Mucosa of stomach (tissue), 1 donor: ENCODE data around the gene TMEM18.

ENCODE experiments used
- H3K27me3 ChIP-seq: one replicate; pipeline ENCODE4 v1.7.0; 2013; ENCODE audit warnings: mild to moderate bottlenecking, low read length; ENCODE audit not compliant: control insufficient read depth, insufficient read depth
- H3K36me3 ChIP-seq: one replicate; pipeline ENCODE4 v1.7.0; 2013; ENCODE audit warnings: low read length; ENCODE audit not compliant: control insufficient read depth, insufficient read depth
- H3K4me1 ChIP-seq: one replicate; pipeline ENCODE4 v1.7.0; 2013; ENCODE audit warnings: mild to moderate bottlenecking, low read length; ENCODE audit not compliant: control insufficient read depth, insufficient read depth
- H3K4me3 ChIP-seq: one replicate; pipeline ENCODE4 v1.7.0; 2013; ENCODE audit warnings: low read length
- H3K9ac ChIP-seq: one replicate; pipeline ENCODE4 v1.7.0; 2013; ENCODE audit warnings: mild to moderate bottlenecking, low read length, moderate library complexity
- H3K9me3 ChIP-seq: one replicate; pipeline ENCODE4 v1.7.0; 2013; ENCODE audit warnings: mild to moderate bottlenecking, low read length, moderate library complexity; ENCODE audit not compliant: control insufficient read depth
- donor health status: Pancreatic carcinoma.

Gene TMEM18

DNA sequence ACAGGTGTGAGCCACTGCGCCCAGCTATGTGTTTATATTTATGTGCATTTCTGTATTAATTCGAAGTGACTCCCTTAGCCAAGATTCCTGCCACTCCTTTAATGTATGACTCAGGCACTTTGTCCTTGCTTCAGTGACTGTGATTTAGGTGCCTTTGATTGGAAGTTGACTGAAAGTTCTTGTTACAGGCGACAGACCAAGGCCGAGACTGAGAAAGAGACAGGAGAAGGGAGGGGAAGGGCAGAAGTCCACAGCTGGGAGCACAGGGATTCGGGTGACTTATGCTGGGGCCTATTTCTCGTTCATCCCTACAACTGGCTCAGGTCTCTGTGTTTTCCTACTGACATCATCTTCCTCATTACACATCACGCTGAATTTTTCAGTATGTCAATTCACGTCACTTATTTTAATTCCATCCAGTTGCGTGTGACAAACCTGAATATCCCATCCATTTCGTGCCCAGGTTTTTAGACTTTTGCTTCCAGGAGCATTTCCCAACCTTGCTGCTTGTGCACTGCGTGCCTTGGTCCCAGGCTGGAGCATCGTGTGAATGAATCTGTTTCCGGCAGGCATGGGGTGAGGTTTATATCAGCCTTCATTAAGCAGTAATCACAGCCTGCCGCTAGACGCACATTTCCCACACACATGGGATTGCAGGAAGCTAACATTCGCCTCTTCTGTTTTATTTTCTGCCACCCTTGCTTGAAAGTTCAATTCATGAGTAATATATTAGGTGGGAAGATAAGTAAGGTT lies 42.4 kb downstream of the TMEM18 start:
- H3K4me1 ChIP-seq = peaks cover 5% of the 10 kb centered on the region
- no peaks in the 10 kb centered on the region for H3K27me3 ChIP-seq
- H3K36me3 ChIP-seq = no peaks in the 10 kb centered on the region
- H3K9me3 ChIP-seq = no peaks in the 10 kb centered on the region
- H3K9ac ChIP-seq = no peak overlapping the region
- no peak overlapping the region for H3K4me3 ChIP-seq

DNA sequence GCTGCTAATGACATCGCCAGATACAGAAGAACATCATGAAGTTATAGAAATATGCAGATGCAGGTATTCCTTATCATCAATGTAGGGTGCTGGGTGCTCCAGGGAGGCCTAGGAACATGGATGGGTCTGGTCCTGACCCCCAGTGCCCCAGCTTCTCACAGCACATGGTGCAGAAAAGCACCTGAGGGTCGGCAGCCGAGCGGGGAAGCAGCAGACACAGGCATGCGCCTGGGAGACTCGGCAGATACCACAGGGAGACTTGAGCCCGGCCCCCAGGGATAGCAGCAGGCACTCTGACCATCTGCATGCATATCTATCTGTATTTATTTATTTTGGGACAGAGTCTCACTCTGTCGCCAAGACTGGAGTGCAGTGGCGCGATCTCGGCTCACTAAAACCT lies 43.2 kb downstream of the TMEM18 start:
- H3K9ac ChIP-seq = no peak overlapping the region
- no peak overlapping the region for H3K4me3 ChIP-seq

GRCh38 chr2:633371-633770 lies 43.8 kb downstream of the TMEM18 start:
- H3K9ac ChIP-seq = no peak overlapping the region
- no peaks in the 10 kb centered on the region for H3K9me3 ChIP-seq
- H3K4me3 ChIP-seq = no peak overlapping the region
- no peaks in the 10 kb centered on the region for H3K36me3 ChIP-seq
- no peaks in the 10 kb centered on the region for H3K27me3 ChIP-seq
- peaks cover 5% of the 10 kb centered on the region for H3K4me1 ChIP-seq

More for the DNA sequence above, 43.2 kb downstream of the TMEM18 start:
- H3K4me1 ChIP-seq = peaks cover 5% of the 10 kb centered on the region
- no peaks in the 10 kb centered on the region for H3K27me3 ChIP-seq
- no peaks in the 10 kb centered on the region for H3K36me3 ChIP-seq
- no peaks in the 10 kb centered on the region for H3K9me3 ChIP-seq

GRCh38 chr2:632471-632870 lies 44.7 kb downstream of the TMEM18 start:
- Histone ChIP-seq H3K9me3 (no peaks in the 10 kb centered on the region), H3K4me1 (peaks cover 5% of the 10 kb centered on the region), H3K27me3 (no peaks in the 10 kb centered on the region), H3K9ac (no peak overlapping the region), H3K4me3 (no peak overlapping the region), H3K36me3 (no peaks in the 10 kb centered on the region)

- Histone ChIP-seq H3K36me3 (no peaks in the 10 kb centered on the region), H3K4me3 (no peak overlapping the region), H3K9ac (no peak overlapping the region), H3K27me3 (no peaks in the 10 kb centered on the region), H3K4me1 (peaks cover 3% of the 10 kb centered on the region), H3K9me3 (no peaks in the 10 kb centered on the region)
Observed at GRCh38 chr2:631741-632140, 45.5 kb downstream of the TMEM18 start.

DNA sequence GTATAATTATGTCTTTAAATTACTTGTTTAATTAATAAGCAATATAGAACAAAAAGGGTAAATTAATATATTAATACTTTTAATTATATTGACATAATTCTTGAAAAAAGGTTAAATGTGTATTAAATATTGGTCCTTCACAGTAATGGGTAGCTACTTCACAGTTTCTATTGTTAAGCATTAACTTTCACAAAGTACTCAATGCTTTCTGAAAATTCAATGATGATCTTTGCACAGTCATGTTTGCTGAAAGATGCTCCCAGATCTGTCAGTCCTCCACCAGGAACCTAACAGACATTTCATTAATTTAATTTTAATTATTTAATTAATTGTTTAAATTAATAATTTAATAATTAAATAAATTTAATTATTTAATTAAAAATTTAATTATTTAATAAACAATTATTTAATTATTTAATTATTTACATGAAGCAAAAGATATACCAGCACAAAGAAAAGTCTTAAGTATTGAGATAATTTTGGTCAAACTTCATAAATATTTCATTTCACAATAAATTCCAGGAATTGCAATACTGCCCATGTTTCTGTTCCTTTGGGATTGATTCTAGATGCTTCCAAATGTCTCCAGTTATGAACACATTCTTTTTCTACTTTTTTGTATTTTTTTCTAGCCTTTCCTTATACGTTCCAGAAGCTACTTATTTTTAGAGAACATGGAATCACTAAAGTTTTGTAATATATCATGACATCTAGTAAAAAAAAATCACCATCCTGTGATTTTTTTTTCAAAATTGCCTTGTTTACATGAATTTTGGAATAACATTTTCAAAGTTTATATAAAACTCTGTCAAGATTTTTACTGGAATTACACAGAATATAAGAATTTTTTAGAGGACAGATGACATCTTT lies 46.5 kb downstream of the TMEM18 start:
- Histone ChIP-seq H3K9me3 (no peaks in the 10 kb centered on the region), H3K36me3 (no peaks in the 10 kb centered on the region), H3K4me1 (no peaks in the 10 kb centered on the region), H3K27me3 (no peaks in the 10 kb centered on the region), H3K9ac (no peak overlapping the region), H3K4me3 (no peak overlapping the region)

DNA sequence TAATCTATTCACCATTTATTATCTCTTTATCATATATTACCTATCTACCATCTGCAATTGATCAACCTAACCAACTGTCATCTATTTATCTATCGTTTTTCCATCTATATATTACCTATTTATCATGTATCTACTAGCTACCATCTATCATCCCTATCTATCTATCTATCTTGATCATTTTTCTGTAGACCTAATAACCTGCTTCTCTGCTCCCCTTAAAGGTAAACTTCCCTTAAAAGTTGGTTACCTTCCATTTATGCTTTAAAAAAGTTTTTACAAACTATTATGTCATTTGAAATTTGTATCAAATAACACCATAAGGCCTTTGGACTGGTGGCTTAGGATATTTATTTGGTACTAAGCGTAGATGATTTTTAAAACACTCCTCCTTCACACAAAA lies 47.2 kb downstream of the TMEM18 start:
- Histone ChIP-seq H3K9ac (no peak overlapping the region), H3K36me3 (no peaks in the 10 kb centered on the region), H3K9me3 (no peaks in the 10 kb centered on the region), H3K4me1 (no peaks in the 10 kb centered on the region), H3K27me3 (no peaks in the 10 kb centered on the region), H3K4me3 (no peak overlapping the region)

- Histone ChIP-seq H3K36me3 (no peaks in the 10 kb centered on the region), H3K4me1 (no peaks in the 10 kb centered on the region), H3K9me3 (no peaks in the 10 kb centered on the region), H3K4me3 (no peak overlapping the region), H3K27me3 (no peaks in the 10 kb centered on the region), H3K9ac (no peak overlapping the region)
Observed at GRCh38 chr2:628651-629050, 48.6 kb downstream of the TMEM18 start.

DNA sequence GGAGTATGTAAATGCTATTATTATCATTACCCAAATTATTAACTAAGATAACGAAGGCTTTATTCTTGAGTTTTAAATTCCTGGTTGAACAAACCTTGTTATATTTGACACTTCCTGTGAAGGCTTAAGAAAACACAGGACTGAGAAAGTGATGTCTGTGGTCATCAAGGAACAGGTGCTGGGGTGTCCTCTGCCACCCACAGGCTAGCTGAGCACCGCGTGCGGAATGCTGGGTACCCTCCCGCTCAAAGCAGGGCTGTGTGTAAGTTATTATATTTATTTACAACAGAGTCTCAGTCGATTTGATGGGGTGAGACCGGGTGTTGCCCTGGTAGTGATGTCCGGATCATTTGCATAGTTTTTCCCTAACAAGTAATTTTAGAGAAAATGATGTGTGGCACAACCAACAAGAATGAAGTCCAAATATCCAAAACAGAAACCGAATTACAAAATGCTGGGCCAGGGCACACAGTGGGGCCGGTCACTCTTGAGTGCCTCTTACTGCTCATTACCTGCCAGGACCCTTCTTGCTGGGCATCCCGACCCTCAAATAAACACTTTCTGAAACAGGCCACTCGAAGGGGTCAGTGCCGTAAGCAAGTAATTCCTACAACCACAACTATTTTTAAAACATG lies 49.2 kb downstream of the TMEM18 start:
- no peak overlapping the region for H3K9ac ChIP-seq
- no peaks in the 10 kb centered on the region for H3K9me3 ChIP-seq
- H3K4me1 ChIP-seq = no peaks in the 10 kb centered on the region
- no peak overlapping the region for H3K4me3 ChIP-seq
- H3K27me3 ChIP-seq = no peaks in the 10 kb centered on the region
- no peaks in the 10 kb centered on the region for H3K36me3 ChIP-seq

- no peak overlapping the region for H3K4me3 ChIP-seq
- H3K9ac ChIP-seq = no peak overlapping the region
- H3K36me3 ChIP-seq = no peaks in the 10 kb centered on the region
- H3K4me1 ChIP-seq = no peaks in the 10 kb centered on the region
- H3K9me3 ChIP-seq = no peaks in the 10 kb centered on the region
- H3K27me3 ChIP-seq = no peaks in the 10 kb centered on the region
Observed at GRCh38 chr2:627340-627709, 49.9 kb downstream of the TMEM18 start.

DNA sequence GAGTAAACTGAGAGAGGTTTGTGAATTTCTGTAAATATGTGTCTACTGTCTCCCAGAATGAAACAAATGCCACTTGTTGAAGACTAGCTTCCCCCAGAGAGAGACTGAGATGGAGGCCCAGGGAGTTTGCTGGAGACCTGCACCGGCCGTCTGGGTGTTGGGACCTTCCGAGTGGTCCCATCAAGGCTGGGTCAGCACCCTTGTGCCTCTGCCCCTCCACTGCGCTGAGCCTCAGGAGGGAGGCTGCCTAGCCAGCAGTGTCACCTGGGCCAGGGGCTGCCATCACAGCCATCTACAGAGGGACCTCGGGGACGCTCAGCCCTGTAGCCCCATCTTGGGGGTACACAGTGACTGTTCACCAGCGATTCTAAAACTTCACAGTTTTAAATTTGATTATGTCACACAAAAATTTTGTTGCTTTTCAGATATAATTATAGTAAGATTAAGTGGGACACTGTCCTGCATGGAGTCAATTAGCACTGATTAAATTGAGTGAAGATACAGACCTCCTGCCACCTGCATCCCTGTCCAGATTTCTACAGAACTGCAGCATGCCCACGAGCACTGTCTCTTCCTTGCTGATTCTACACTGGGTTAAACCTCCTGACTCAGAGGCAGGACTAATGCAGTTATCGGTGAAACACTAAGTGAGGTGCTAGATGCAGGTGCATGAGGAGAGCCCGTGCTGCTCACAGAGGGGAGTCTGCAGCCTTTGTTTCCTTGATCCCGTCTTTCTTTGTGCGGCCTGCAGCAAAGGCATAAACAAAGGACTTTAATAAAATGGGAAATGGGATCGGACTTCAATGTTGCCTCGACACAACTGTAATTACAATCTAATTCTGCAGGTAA lies 50.5 kb downstream of the TMEM18 start:
- H3K36me3 ChIP-seq = no peaks in the 10 kb centered on the region
- H3K9me3 ChIP-seq = no peaks in the 10 kb centered on the region
- no peaks in the 10 kb centered on the region for H3K27me3 ChIP-seq
- H3K9ac ChIP-seq = no peak overlapping the region
- H3K4me3 ChIP-seq = no peak overlapping the region
- no peaks in the 10 kb centered on the region for H3K4me1 ChIP-seq
